ENCODE measurements around the gene LRP2BP.
"Not testable (repeated sequence)": the region's sequence is repeated elsewhere in the genome, so short reads cannot be mapped to it uniquely, and the experiment has no call there.

DNA sequence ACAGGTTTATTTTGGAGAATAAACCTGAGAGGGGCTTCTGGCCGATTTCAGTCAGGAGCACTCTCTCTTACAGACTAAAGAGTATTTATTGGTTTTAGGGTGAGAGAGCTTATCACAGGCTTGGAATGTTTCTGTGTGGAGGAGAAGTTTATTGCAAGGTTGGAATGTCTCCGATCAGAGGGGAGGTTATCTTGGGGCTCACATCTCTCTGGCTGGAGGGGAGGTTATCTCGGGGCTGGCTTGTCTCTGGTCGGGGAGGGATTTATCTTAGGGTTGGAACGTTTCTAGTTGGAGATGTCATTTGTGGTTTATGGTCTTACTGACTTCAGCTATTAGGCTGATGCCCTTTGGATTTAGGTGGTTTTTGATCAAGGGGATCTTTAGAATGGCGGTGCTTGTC is 71.4 kb downstream of the LRP2BP start:
- TF ChIP-seq CTCF (IDR thresholded peaks at IDR 0.05; ENCODE audit: insufficient read depth, low read depth, low read length); EZH2 (IDR thresholded peaks at IDR 0.05; ENCODE audit: insufficient read depth, low read length): not testable (repeated sequence)
